Fibroblast of villous mesenchyme (primary cell): ENCODE measurements around the gene HOMER1. TPM values are rescaled to one million over a fixed set of nuclear protein-coding genes. Genes with fewer than 3 reads are reported as not detected.
A peak's percentile ranks its signal among the peaks of the same experiment; 100 is the strongest.

Experiments used
- DNase-seq: peaks from one replicate; pipeline ENCODE4 v3.0.0-alpha.2; 2010; ENCODE audit warnings: low read depth
- H3K4me3 ChIP-seq: 2 replicates; pipeline ENCODE4 v1.5.1; 2011; ENCODE audit warnings: low read depth, mild to moderate bottlenecking, low read length
- total RNA-seq: library from RNA; depleted of rRNA; stranded (reverse); fragments of >200 nt; gene quantifications from 2 replicates; pipeline ENCODE4 v1.2.3, GENCODE V29; 2012
- TF ChIP-seq, protein P1 (sequence below): IDR thresholded peaks from 2 replicates; pipeline ENCODE4 v1.5.1; 2012; ENCODE audit warnings: low read depth, mild to moderate bottlenecking, low read length; ENCODE audit not compliant: insufficient read depth

Gene HOMER1
- total RNA-seq, 1 donor = 15.5 TPM

GRCh38 chr5:79507251-79508205 is 6.4 kb downstream of the HOMER1 start:
- no peak overlapping the region for H3K4me3 ChIP-seq
- TF ChIP-seq, protein P1, sequence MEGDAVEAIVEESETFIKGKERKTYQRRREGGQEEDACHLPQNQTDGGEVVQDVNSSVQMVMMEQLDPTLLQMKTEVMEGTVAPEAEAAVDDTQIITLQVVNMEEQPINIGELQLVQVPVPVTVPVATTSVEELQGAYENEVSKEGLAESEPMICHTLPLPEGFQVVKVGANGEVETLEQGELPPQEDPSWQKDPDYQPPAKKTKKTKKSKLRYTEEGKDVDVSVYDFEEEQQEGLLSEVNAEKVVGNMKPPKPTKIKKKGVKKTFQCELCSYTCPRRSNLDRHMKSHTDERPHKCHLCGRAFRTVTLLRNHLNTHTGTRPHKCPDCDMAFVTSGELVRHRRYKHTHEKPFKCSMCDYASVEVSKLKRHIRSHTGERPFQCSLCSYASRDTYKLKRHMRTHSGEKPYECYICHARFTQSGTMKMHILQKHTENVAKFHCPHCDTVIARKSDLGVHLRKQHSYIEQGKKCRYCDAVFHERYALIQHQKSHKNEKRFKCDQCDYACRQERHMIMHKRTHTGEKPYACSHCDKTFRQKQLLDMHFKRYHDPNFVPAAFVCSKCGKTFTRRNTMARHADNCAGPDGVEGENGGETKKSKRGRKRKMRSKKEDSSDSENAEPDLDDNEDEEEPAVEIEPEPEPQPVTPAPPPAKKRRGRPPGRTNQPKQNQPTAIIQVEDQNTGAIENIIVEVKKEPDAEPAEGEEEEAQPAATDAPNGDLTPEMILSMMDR = no peak
- DNase-seq = no peak

DNA sequence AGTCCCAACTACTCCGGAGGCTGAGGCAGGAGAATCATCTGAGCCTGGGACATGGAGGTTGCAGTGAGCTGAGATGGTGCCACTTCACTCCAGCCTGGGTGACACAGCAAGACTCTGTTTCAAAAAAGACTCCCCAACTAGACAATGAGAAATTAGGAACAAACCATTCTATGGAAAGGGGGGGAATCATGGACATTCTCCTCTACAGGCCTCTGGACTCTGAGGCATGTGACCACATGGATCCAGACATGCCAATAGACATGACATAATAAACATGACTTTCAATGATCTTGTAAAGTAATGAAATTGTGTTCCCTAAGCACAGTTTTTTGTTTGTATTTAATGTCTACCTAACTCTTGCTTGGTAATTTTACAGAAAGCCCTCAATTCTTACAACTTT is 8.8 kb downstream of the HOMER1 start:
- H3K4me3 ChIP-seq = no peak overlapping the region
- TF ChIP-seq, protein P1 = no peak

GRCh38 chr5:79503794-79504495 is 10.0 kb downstream of the HOMER1 start:
- no peak overlapping the region for H3K4me3 ChIP-seq
- DNase-seq = peak; percentile 87
- TF ChIP-seq, protein P1 = no peak

More for the DNA sequence above, 8.8 kb downstream of the HOMER1 start:
- no peak for DNase-seq

DNA sequence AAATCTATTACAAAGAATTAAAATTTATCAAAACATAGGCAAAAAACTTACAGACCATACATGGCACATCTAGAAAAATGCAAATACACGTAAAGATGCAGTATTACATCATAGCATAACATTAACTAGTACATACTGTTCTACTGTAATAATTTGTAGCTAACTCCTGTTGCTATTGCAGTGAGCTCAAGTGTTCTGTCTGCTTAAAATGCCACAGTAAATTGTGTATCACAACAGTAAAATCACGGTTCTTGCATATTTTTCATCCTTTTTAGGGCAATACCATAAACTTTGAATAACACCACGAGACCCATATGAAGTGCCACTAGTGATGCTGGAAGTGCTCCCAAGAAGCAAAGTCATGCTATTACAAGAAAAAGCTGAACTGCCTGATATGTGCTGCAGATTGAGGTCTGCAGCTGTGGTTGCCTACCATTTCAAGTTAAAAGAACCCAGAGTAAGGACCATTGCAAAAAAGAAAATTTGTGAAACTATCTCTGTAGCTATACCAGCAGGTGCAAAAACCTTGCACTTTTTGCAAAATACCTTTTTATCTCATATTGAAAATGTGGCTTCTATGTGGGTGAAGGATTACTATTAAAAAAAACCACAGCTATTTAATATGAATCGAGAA is 14.2 kb downstream of the HOMER1 start:
- TF ChIP-seq, protein P1 = no peak
- DNase-seq = peak; percentile 62
- no peak overlapping the region for H3K4me3 ChIP-seq

DNA sequence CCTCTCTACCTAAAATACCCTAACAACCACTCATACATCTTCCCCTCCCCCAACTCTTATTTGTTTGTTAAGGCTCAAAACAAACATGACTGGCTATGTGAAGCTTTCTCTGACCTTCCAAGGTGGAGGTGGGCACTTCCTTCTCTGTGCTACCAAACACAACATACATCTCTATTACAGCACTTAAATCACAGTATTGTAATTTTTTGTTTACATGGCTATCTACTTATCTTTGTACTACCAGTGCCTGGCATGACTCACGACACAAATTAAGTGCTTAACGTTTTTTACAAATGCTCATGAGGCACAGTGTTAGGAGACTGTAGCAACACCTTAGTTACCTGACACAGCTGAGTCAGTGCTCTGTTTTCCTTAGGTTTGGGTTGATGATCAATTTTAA is 18.6 kb downstream of the HOMER1 start:
- DNase-seq = peak; percentile 52
- TF ChIP-seq, protein P1 = no peak
- H3K4me3 ChIP-seq = no peak overlapping the region

GRCh38 chr5:79493596-79494345 is 20.2 kb downstream of the HOMER1 start:
- TF ChIP-seq, protein P1 = no peak
- DNase-seq = peak; percentile 61
- H3K4me3 ChIP-seq = no peak overlapping the region
